Hepatic stellate cell (primary cell): ENCODE results near the gene OR5V1.
"Not testable (repeated sequence)": the region's sequence is repeated elsewhere in the genome, so short reads cannot be mapped to it uniquely, and the experiment has no call there.

Experiments
- DNase-seq: peaks from one replicate; pipeline ENCODE4 v3.0.0; 2011; ENCODE audit warnings: low spot score

OR5V1 gene

DNA sequence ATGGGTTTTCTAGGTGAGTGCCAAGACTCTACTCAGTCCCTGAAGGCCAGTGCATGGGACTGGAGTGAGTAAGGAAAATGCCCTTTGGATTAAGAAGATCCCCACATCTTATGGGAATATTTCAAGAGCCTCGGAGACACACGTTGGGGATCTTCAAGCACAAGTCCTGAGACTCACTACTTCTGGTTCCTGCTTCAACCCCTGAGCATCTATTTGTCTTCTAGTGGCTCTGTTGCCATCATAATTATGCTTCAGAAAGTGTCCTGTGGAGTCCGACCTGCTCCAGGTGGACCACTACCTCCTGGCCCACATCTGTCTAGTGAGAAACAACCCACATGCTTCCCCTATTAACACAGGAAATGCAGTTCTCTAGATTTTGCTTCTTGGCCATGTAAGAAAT, at the start of gene OR5V1:
TSS of gene OR5V1 (minus strand) at position 101 of the 400 bp plus-strand sequence. CDS start 12,670 bp downstream, outside the sequence.
- no peak for DNase-seq

DNA sequence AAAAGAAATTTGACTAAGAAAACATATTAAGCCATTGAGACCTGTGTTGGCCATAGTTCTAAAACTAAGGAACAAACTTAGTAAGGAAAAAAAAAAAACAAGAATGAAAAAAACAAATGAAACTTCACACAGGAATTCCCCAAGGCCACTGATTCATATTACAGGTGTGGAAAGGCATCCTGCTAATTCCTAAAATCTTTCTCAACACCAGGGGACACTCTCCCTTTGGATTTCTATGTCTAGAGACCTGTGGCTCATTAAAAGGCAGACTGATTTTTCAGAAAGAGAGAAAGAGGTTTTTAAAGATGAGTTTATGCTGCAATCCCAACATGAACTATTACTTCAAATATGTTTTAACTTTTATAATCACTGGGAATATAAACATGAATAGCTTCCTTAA, 45.9 kb upstream of the OR5V1 start, which contains the start of gene OR12D1:
TSS of gene OR12D1 (plus strand) at position 341 of the 400 bp plus-strand sequence.
- DNase-seq, result no peak

- DNase-seq, result no peak
Observed at GRCh38 chr6:29403801-29404200, 35.1 kb upstream of the OR5V1 start.

GRCh38 chr6:29399525-29399924, 30.9 kb upstream of the OR5V1 start:
- no peak for DNase-seq

DNA sequence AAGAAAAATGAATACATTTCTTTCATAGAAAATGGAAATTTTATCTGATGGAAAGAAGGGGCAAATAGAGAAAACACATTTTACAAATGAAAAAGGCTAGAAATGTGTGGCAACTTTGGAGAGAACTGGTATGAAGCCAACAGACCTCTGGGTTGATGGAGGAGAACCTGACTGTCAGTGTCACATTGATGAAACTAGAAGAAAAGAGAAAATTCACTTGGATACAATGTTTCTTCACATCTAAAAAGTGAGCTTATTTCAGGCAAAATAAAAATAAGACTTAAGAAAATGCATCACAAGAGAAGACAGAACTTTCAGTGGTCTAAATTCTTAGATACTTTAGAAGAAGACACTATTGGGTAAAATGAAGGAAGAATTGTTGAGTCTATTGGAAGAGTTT, 26.7 kb upstream of the OR5V1 start, which contains the start of gene OR12D2:
TSS of gene OR12D2 (plus strand) at position 301 of the 400 bp plus-strand sequence. CDS start 1,069 bp downstream, outside the sequence.
- DNase-seq, result no peak

- no peak for DNase-seq
Observed at GRCh38 chr6:29388533-29388932, 19.9 kb upstream of the OR5V1 start.

GRCh38 chr6:29376003-29376402, 7.3 kb upstream of the OR5V1 start:
- DNase-seq, result no peak

GRCh38 chr6:29375191-29375590, 6.5 kb upstream of the OR5V1 start, which contains the start of gene OR12D3:
TSS of gene OR12D3 (minus strand) at chr6:29375291. CDS start at chr6:29375287, 4 bp downstream.
- DNase-seq, result no peak

- DNase-seq, result no peak
Observed at GRCh38 chr6:29355603-29356002, 13.1 kb downstream of the OR5V1 start.

DNA sequence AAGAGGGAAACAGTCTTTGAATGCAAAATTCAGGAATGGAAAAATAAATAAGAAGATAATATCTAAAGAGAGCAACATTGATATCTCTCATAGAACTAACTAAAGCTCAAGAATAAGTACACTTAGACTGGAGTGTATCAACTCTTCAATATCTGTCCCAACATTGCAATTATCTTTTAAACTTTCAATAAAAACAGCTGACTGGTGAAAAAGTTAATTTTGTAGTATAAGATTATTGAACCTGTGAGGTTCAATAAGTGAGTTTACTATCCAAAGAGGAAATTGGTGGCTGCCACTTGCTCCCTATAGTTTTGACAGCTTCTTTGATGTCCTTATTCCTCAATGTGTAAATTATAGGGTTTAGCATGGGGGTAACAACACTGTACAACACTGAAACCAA, 13.7 kb downstream of the OR5V1 start:
- DNase-seq, result no peak

- DNase-seq, result not testable (repeated sequence)
Observed at GRCh38 chr6:29349348-29349747, 19.3 kb downstream of the OR5V1 start.

- no peak for DNase-seq
Observed at GRCh38 chr6:29345380-29345779, 23.3 kb downstream of the OR5V1 start.

DNA sequence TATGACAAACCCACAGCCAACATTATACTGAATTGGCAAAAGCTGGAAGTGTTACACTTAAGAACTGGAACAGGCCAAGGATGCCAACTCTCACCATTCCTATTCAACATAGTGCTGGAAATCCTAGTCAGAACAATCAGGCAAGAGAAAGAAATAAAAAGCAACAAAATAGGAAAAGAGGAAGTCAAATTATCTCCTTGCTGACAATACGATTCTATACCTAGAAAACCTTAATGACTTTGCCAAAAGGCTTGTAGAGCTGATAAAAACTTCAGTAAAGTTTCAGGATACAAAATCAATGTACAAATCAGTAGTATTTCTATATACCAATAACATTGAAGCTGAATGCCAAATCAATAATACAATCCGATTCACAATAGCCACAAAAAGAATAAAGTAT, 32.4 kb downstream of the OR5V1 start:
- no peak for DNase-seq

DNA sequence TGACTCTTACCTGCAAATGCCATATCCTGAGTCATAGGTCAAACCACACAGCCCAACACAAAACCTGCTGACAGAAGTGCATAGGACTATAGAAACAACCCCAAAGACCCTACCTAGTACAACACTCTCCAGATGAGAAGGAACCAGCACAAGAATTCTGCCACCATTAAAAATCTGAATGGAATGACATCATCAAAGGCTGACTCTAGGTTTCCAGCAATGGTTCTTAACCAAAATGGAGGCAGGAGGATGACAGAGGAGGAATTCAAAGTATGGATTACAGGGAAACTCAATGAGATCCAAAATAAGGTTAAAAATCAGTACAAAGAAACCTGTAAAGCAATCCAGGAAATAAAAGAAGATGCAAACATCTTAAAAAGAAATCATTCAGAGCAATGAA, 36.0 kb downstream of the OR5V1 start:
- DNase-seq, result no peak

DNA sequence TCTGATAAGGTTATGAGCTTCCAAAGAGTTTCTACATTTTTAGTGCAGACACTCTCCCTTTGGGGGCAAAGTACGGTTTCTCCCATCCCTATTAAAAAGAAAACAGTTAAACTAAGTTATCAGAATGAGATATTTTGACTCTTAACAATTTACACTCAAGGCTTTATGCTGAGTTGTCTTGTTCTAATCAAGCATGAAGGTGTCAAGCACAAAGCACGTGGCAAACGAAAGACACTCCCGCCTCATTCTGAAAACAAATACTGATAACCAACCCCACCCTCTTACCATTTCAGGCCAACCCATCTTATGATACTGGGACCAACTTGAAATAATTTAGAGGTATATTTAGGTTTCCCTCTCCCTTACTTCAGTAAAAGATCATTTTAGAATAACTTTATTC, 42.9 kb downstream of the OR5V1 start:
- no peak for DNase-seq

GRCh38 chr6:29323332-29323731, 45.3 kb downstream of the OR5V1 start:
- not testable (repeated sequence) for DNase-seq

DNA sequence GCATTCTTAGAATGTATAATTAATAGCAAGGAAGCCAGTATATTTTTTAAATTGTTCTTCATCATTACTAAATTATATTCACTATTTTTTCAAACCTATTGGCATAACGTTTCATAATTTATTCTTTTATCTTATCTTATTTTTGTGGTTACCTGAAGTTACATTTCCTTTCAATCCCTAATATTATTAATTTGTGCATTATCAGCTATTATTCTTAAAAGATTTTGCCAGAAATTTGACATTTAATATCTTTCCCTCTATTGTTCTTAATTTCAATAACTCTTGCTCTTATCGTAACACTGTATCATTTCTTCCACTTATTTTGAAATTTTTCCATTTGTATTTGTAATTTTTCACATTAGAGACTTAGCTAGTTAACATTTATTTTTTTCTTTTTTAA, 48.7 kb downstream of the OR5V1 start:
- no peak for DNase-seq
